IMR-90 (cell line): ENCODE results near the gene CNST. TPM values are rescaled to one million over a fixed set of nuclear protein-coding genes. Genes with fewer than 3 reads are reported as not detected.

Experiments
- ATAC-seq: fragments of 200-7000 bp; cut with Tn5 transposase; 2 replicates; pipeline ENCODE4 v1.9.1; 2020; ENCODE audit warnings: low read depth, mild to moderate bottlenecking, moderate library complexity
- BruUV-seq: library from RNA; stranded (reverse); fragments of 400-500 nt; replicated peaks from 2 replicates; lab custom pipeline; 2021; lab: Mats Ljungman, UMichigan
- CTCF ChIA-PET: fragments of 300-600 bp; formaldehyde crosslinking; extraction: SDS; loops from one replicate; lab custom pipeline; 2021; ENCODE audit warnings: antibody characterized with exemption; lab: Yijun Ruan, JAX
- POLR2A ChIA-PET: fragments of 300-600 bp; sonication (Branson Sonifier 250); formaldehyde crosslinking; loops from one replicate; lab custom pipeline; 2022; ENCODE audit warnings: antibody characterized with exemption; ENCODE audit not compliant: unreplicated experiment; lab: Charles Lee
- DNase-seq: peaks from one replicate; pipeline ENCODE4 v3.0.0; 2013
- H2AFZ ChIP-seq: replicated peaks from 2 replicates; pipeline ENCODE3; 2013; ENCODE audit warnings: low read length, mild to moderate bottlenecking; ENCODE audit not compliant: poor library complexity
- H2AK5ac ChIP-seq: 2 replicates; pipeline ENCODE4 v1.6.1; 2013; ENCODE audit warnings: low read depth, low read length, inconsistent platforms
- H2AK9ac ChIP-seq: replicated peaks from 2 replicates; pipeline ENCODE3; 2013; ENCODE audit warnings: mild to moderate bottlenecking, low read depth, low read length, moderate library complexity; ENCODE audit not compliant: poor library complexity
- H2BK120ac ChIP-seq: 2 replicates; pipeline ENCODE4 v1.6.1; 2013; ENCODE audit warnings: low read depth, low read length, inconsistent platforms
- H2BK15ac ChIP-seq: 3 replicates; pipeline ENCODE4 v1.6.1; 2013; ENCODE audit warnings: low read depth, low read length, inconsistent platforms
- H2BK20ac ChIP-seq: 2 replicates; pipeline ENCODE4 v1.6.1; 2013; ENCODE audit warnings: low read depth, mild to moderate bottlenecking, inconsistent platforms, low read length, moderate library complexity
- H2BK5ac ChIP-seq: 2 replicates; pipeline ENCODE4 v1.6.1; 2013; ENCODE audit warnings: mild to moderate bottlenecking, low read depth, low read length, inconsistent platforms; ENCODE audit not compliant: poor library complexity, severe bottlenecking
- H3K14ac ChIP-seq: replicated peaks from 2 replicates; pipeline ENCODE4 v1.6.1; 2013; ENCODE audit warnings: low read depth, low read length, inconsistent platforms
- H3K18ac ChIP-seq: 2 replicates; pipeline ENCODE4 v1.6.1; 2013; ENCODE audit warnings: low read depth, low read length, control low read depth
- H3K23ac ChIP-seq: 2 replicates; pipeline ENCODE4 v1.6.1; 2013; ENCODE audit warnings: low read depth, low read length, inconsistent platforms
- H3K27ac ChIP-seq: 2 replicates; pipeline ENCODE4 v1.5.1; 2013; ENCODE audit warnings: mild to moderate bottlenecking, control low read depth, low read length; ENCODE audit not compliant: insufficient read depth
- H3K27me3 ChIP-seq: 2 replicates; pipeline ENCODE4 v1.6.1; 2013; ENCODE audit warnings: low read length; ENCODE audit not compliant: control insufficient read depth, insufficient read depth
- H3K36me3 ChIP-seq: 2 replicates; pipeline ENCODE4 v1.6.1; 2013; ENCODE audit warnings: low read length, mixed read lengths; ENCODE audit not compliant: control insufficient read depth, insufficient read depth
- H3K4ac ChIP-seq: 2 replicates; pipeline ENCODE4 v1.6.1; 2013; ENCODE audit warnings: low read depth, low read length, inconsistent platforms
- H3K4me1 ChIP-seq: 2 replicates; pipeline ENCODE4 v1.6.1; 2013; ENCODE audit warnings: low read length, mixed read lengths; ENCODE audit not compliant: control insufficient read depth, insufficient read depth
- H3K4me2 ChIP-seq: 2 replicates; pipeline ENCODE4 v1.6.1; 2013; ENCODE audit warnings: low read depth, mild to moderate bottlenecking, control low read depth, low read length, moderate library complexity
- H3K4me3 ChIP-seq: 2 replicates; pipeline ENCODE4 v1.5.1; 2013; ENCODE audit warnings: low read depth, mild to moderate bottlenecking, control low read depth, low read length, moderate library complexity; ENCODE audit not compliant: insufficient read depth
- H3K56ac ChIP-seq: 2 replicates; pipeline ENCODE4 v1.6.1; 2013; ENCODE audit warnings: low read length, inconsistent platforms; ENCODE audit not compliant: insufficient read depth; ENCODE audit errors: extremely low read depth
- H3K79me1 ChIP-seq, 2 experiments: 2 replicates each; pipeline ENCODE4 v1.6.1; 2013; ENCODE audit warnings: low read length in 2 of 2, inconsistent platforms in 1 of 2, low read depth in 1 of 2
- H3K9ac ChIP-seq: 2 replicates; pipeline ENCODE4 v1.6.1; 2013; ENCODE audit warnings: low read depth, low read length, control low read depth
- H3K9me1 ChIP-seq: 2 replicates; pipeline ENCODE4 v1.6.1; 2013; ENCODE audit warnings: low read length, inconsistent platforms; ENCODE audit not compliant: insufficient read depth
- H3K9me3 ChIP-seq: 2 replicates; pipeline ENCODE4 v1.6.1; 2013; ENCODE audit warnings: low read length; ENCODE audit not compliant: control insufficient read depth, insufficient read depth
- H4K20me1 ChIP-seq: 2 replicates; pipeline ENCODE4 v1.6.1; 2013; ENCODE audit warnings: low read length, inconsistent platforms; ENCODE audit not compliant: insufficient read depth
- H4K5ac ChIP-seq: 2 replicates; pipeline ENCODE4 v1.6.1; 2013; ENCODE audit warnings: mild to moderate bottlenecking, low read depth, low read length, control low read depth
- H4K8ac ChIP-seq, 2 experiments: 2 replicates each; pipeline ENCODE4 v1.6.1; 2013; ENCODE audit warnings: low read depth in 2 of 2, low read length in 2 of 2, control low read depth in 1 of 2, inconsistent platforms in 1 of 2
- H4K91ac ChIP-seq: 2 replicates; pipeline ENCODE4 v1.6.1; 2013; ENCODE audit warnings: low read depth, low read length, inconsistent platforms; ENCODE audit not compliant: insufficient read depth
- BHLHE40 ChIP-seq: fragments of 150-350 bp; IDR thresholded peaks from 2 replicates; pipeline ENCODE4 v1.6.1; 2016; ENCODE audit warnings: mild to moderate bottlenecking, low read depth, low read length
- CEBPB ChIP-seq: IDR thresholded peaks from 2 replicates; pipeline ENCODE4 v1.6.1; 2012; ENCODE audit warnings: low read depth, low read length, improper control_type of control experiment
- CHD1 ChIP-seq: IDR thresholded peaks from 2 replicates; pipeline ENCODE4 v1.6.1; 2012; ENCODE audit warnings: low read depth, low read length, improper control_type of control experiment
- CTCF ChIP-seq: conservative IDR thresholded peaks from 2 replicates; pipeline ENCODE4 v1.5.1; 2012; ENCODE audit warnings: mild to moderate bottlenecking, low read depth, low read length, improper control_type of control experiment
- FOS ChIP-seq: fragments of 150-350 bp; IDR thresholded peaks from 2 replicates; pipeline ENCODE4 v1.6.1; 2016; ENCODE audit warnings: low read depth, low read length
- MAFK ChIP-seq: IDR thresholded peaks from 2 replicates; pipeline ENCODE4 v1.6.1; 2012; ENCODE audit warnings: low read depth, low read length, improper control_type of control experiment
- MAZ ChIP-seq: IDR thresholded peaks from 2 replicates; pipeline ENCODE4 v1.6.1; 2012; ENCODE audit warnings: low read depth, mild to moderate bottlenecking, low read length, improper control_type of control experiment, moderate library complexity, borderline replicate concordance
- MXI1 ChIP-seq: IDR thresholded peaks from 2 replicates; pipeline ENCODE4 v1.6.1; 2012; ENCODE audit warnings: low read depth, mild to moderate bottlenecking, low read length, moderate library complexity, borderline replicate concordance
- NFE2L2 ChIP-seq: fragments of 150-350 bp; IDR thresholded peaks from 2 replicates; pipeline ENCODE4 v1.6.1; 2016; ENCODE audit warnings: low read depth, mild to moderate bottlenecking, low read length
- POLR2A ChIP-seq: IDR thresholded peaks from 2 replicates; pipeline ENCODE4 v1.6.1; 2012; ENCODE audit warnings: mild to moderate bottlenecking, low read depth, low read length
- RAD21 ChIP-seq: IDR thresholded peaks from 2 replicates; pipeline ENCODE4 v1.6.1; 2012; ENCODE audit warnings: low read length, improper control_type of control experiment
- RCOR1 ChIP-seq: IDR thresholded peaks from 2 replicates; pipeline ENCODE4 v1.6.1; 2012; ENCODE audit warnings: mild to moderate bottlenecking, low read length, improper control_type of control experiment; ENCODE audit not compliant: insufficient replicate concordance
- RFX5 ChIP-seq: IDR thresholded peaks from 2 replicates; pipeline ENCODE4 v1.8.0; 2012; ENCODE audit warnings: low read depth, mild to moderate bottlenecking, low read length, moderate library complexity
- SMC3 ChIP-seq: fragments of 150-350 bp; IDR thresholded peaks from 2 replicates; pipeline ENCODE4 v1.6.1; 2016; ENCODE audit warnings: low read depth, mild to moderate bottlenecking, antibody characterized with exemption, low read length, moderate library complexity
- USF2 ChIP-seq: fragments of 150-350 bp; IDR thresholded peaks from 2 replicates; pipeline ENCODE4 v1.6.1; 2017; ENCODE audit warnings: mild to moderate bottlenecking, antibody characterized with exemption, low read length, low read depth
- WGBS, 2 experiments: methylation state at CpG; one replicate each; pipeline versions ENCODE4 v1.1.5 to v1.1.7; 2013; ENCODE audit warnings: missing lambda C conversion rate in 2 of 2; ENCODE audit not compliant: insufficient read length in 1 of 2; ENCODE audit errors: extremely low coverage in 2 of 2; 5-methylcytosine and 5-hydroxymethylcytosine counted together
- dilution Hi-C: fragments of 300-500 bp; cut with HindIII; formaldehyde crosslinking; loops from one replicate; pipeline ENCODE4 v1.14.3; 2018; ENCODE audit warnings: low sequenced_read_pairs; ENCODE audit not compliant: unreplicated experiment
- in situ Hi-C: fragments of 300-500 bp; cut with MboI; formaldehyde crosslinking; loops from 3 replicates; pipeline ENCODE4 v1.14.3; 2019; ENCODE audit warnings: low sequenced_read_pairs, inconsistent platforms, mixed read lengths
- intact Hi-C: fragments of 100-400 bp; cut with micrococcal nuclease; formaldehyde crosslinking; loops from 2 replicates; pipeline ENCODE4 v1.10.0; 2022
- polyA plus RNA-seq, 3 experiments: library from polyadenylated mRNA; depleted of rRNA; stranded (reverse); fragments of >200 nt; gene quantifications; 2 replicates each; pipeline ENCODE4 v1.2.3, GENCODE V29; 2012; ENCODE audit warnings: low replicate concordance in 1 of 3
- total RNA-seq: library from RNA; depleted of rRNA; stranded (reverse); fragments of >200 nt; gene quantifications from 2 replicates; pipeline ENCODE4 v1.2.3, GENCODE V29; 2012

CNST gene
- total and polyA plus RNA-seq, 2 of the 4 experiments (the other 2 are of a cell fraction) = 15.4 to 25.5 TPM

- ChIA-PET POLR2A (no interaction called here), CTCF (interaction anchor here (0.7 to 1.9 kb wide), 5 partner anchors 19 to 85 kb away, joined by 3 to 6 read pairs (median 3); no protein-coding TSS in a partner anchor)
- peaks cover 4% of the 10 kb centered on the region for H3K4me1 ChIP-seq
- H3K23ac ChIP-seq = no peak overlapping the region
- H3K9me1 ChIP-seq = no peaks in the 10 kb centered on the region; the same call in 1 of the 2 replicates
- H3K18ac ChIP-seq = no peak overlapping the region
- DNase-seq (peak; percentile 60), ATAC-seq (peak; percentile 85)
- WGBS, 2 experiments = 62% methylated on average over 2 of the region's 8 CpGs; no CpG with 5 or more reads in 1 of the 2 experiments
- H3K27ac ChIP-seq = peak overlapping the region; percentile 0; the same call in 1 of the 2 replicates
- H2BK15ac ChIP-seq = no peak overlapping the region
- peak overlapping the region; percentile 0; the same call in 1 of the 2 replicates for H2BK20ac ChIP-seq
- H4K8ac ChIP-seq = peak overlapping the region; percentile 46 to 62; a peak in 2 of 4 replicates
- peak overlapping the region; percentile 64 for H3K4ac ChIP-seq
- H2AK9ac ChIP-seq = peak overlapping the region; percentile 0
- no peak overlapping the region for H2BK120ac ChIP-seq
- H2BK5ac ChIP-seq = no peak overlapping the region
- H3K9me3 ChIP-seq = no peaks in the 10 kb centered on the region
- intact Hi-C loops = loop anchor here (2.0 to 5.0 kb wide), 2 partner anchors 40 to 107 kb away; no protein-coding TSS in a partner anchor
- in situ Hi-C loops = no loop called here
- H3K36me3 ChIP-seq = peaks cover 16% of the 10 kb centered on the region
- no peaks in the 10 kb centered on the region for H4K20me1 ChIP-seq
- H3K4me2 ChIP-seq = peak overlapping the region; percentile 6; the same call in 1 of the 2 replicates
- H3K27me3 ChIP-seq = no peaks in the 10 kb centered on the region
- H4K5ac ChIP-seq = peak overlapping the region; percentile 19; the same call in 1 of the 2 replicates
- H2AFZ ChIP-seq = peak overlapping the region; percentile 85
- dilution Hi-C loops = no loop called here
- BruUV-seq = no TSS peak
- H3K56ac ChIP-seq = no peak overlapping the region
- H3K9ac ChIP-seq = no peak overlapping the region
- peaks cover 19 to 41% of the 10 kb centered on the region in 2 experiments; a peak in 3 of 4 replicates for H3K79me1 ChIP-seq
- peak overlapping the region; percentile 37; the same call in 1 of the 2 replicates for H4K91ac ChIP-seq
- no peak for TF ChIP-seq FOS
- TF ChIP-seq RFX5 = no peak
- no peak for TF ChIP-seq CEBPB
- TF ChIP-seq BHLHE40 = no peak
- no peak for TF ChIP-seq SMC3
- no peak for TF ChIP-seq RAD21
- TF ChIP-seq RCOR1 = no peak
- no peak for TF ChIP-seq POLR2A
- TF ChIP-seq MAFK = no peak
- no peak for TF ChIP-seq NFE2L2
- no peak for TF ChIP-seq MXI1
- no peak for TF ChIP-seq USF2
- TF ChIP-seq MAZ = no peak
- no peak for TF ChIP-seq CTCF
- TF ChIP-seq CHD1 = no peak
- 0 out of 2 replicates have a peak overlapping the region, but pooled peaks have one; percentile 2 for H2AK5ac ChIP-seq
- H3K14ac ChIP-seq = 0 out of 2 replicates have a peak overlapping the region, but pooled peaks have one; percentile 22
- H3K4me3 ChIP-seq = no peak overlapping the region
Measured at GRCh38 chr1:246647513-246647912, 81.3 kb downstream of the CNST start.
